ENCODE results near the gene GABRB2. TPM values are rescaled to one million over a fixed set of nuclear protein-coding genes. Genes with fewer than 3 reads are reported as not detected.

Gene GABRB2
- total RNA-seq, 4 donors from 2014 or later = 0.75 to 22.4 (median 11.0) TPM

DNA sequence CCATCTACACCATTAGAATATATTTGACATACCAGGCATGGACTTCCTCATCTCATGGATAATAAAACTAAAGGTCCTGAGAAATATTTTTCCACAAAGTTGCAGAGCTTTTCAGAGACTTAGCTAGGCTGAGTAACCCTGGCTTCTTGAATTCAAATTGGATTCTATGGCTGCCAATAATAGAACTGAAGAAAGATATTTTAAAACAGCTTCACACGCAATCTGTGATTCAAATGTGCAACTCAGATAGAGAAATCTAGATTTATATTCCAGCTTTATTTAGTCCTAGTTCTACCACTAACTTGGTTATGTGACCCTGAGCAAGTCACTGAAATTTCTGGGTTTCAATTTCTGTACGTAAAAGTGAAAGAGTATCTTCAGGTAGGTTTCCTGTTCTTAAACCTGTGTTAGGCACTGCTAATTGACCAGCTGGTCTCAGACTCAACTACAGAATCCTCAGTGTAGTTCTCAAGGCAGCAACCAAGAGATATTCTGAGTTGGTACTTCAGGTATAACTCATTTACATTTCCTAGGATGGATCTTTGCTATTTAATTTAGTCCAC lies 235.3 kb downstream of the GABRB2 start:
- TF ChIP-seq, protein P1, sequence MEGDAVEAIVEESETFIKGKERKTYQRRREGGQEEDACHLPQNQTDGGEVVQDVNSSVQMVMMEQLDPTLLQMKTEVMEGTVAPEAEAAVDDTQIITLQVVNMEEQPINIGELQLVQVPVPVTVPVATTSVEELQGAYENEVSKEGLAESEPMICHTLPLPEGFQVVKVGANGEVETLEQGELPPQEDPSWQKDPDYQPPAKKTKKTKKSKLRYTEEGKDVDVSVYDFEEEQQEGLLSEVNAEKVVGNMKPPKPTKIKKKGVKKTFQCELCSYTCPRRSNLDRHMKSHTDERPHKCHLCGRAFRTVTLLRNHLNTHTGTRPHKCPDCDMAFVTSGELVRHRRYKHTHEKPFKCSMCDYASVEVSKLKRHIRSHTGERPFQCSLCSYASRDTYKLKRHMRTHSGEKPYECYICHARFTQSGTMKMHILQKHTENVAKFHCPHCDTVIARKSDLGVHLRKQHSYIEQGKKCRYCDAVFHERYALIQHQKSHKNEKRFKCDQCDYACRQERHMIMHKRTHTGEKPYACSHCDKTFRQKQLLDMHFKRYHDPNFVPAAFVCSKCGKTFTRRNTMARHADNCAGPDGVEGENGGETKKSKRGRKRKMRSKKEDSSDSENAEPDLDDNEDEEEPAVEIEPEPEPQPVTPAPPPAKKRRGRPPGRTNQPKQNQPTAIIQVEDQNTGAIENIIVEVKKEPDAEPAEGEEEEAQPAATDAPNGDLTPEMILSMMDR (IDR thresholded peaks at IDR 0.05; ENCODE audit: low read depth) = no peak

DNA sequence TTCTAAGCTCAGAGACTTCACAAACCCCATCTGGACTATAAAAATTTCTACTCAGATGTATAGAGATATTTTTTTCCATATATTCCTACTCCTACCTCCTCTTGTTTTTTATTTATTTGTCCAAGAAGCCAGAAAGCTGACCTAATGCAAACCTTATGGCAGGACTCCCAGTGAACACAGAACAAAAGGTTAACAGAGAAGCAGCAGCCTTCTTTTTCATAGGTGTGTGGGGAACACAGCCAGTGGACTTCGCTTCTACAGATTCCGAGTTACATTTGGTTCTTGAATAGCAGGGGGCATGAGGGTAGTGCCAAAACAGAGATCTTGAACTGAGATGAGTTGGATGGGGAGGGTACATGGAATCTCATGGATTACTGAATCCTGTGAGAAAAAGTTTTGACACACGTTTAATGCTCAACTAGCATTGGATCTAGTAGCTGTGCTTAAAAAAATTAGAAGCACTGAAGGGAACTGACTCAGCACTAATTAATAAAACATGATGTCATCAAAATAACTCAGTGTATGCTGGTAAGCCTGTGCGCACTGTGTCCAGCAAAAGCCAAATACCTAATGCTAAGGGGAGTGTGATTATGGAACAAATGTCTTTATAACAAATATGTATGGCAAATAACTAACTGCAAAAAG lies 240.1 kb downstream of the GABRB2 start:
- TF ChIP-seq, protein P1 (IDR thresholded peaks at IDR 0.05; ENCODE audit: low read depth) = no peak

DNA sequence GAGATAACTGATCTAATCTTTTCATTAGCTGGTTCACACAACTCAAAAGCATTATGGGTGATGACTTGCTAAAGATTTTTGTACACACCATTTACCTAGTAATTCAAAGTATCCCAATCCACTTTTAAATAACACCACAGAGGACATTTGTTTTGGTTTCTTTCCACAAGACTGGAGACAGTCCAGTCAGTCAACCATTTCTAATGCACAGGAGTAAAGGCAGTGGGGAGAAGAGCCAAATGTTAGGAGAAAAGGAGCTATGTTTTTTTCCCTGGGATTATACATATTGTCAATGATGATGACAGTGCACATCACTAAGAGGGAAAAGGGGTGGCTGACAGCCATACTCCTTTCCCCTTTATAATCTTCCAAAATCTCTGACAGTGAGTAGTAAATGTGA lies 240.9 kb downstream of the GABRB2 start:
- TF ChIP-seq, protein P1 (IDR thresholded peaks at IDR 0.05; ENCODE audit: low read depth) = no peak

DNA sequence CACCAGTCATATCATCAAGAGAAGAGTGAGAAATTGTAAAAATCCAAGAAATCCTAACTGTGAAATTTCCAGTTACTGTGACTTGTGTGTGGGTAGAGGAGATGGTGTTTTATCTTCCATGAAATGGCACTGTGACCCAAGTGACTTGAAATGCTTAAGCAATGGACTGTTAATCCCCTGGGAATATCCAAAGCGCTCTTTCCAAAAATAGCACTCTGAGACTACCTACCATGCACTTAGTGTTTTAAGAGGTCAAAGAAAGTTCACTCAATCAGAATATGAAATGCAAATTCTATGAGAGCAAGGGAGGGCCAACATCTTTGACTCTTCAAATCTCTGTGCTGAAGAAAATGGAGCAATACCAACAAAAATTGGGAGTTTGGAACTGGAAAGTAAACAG lies 244.0 kb downstream of the GABRB2 start:
- TF ChIP-seq, protein P1 (IDR thresholded peaks at IDR 0.05; ENCODE audit: low read depth) = no peak

DNA sequence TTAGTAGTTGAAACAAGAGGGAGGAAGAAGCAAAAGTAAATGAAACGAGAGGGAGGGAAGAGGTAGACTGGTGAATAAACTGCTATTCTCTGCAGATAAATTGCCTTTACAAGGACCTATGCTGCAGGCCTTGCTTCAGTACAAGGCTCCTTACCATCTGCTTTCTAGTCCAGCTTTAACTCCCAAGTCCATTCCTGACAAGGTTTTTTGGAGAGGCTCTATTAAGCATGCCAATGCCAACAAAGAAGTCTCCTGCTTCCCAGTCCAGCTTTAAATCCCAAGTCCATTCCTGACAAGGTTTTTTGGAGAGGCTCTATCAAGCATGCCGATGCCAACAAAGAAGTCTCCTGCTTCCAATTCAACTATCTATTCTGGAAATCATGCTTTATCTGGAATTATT lies 244.9 kb downstream of the GABRB2 start:
- TF ChIP-seq, protein P1 (IDR thresholded peaks at IDR 0.05; ENCODE audit: low read depth) = no peak

DNA sequence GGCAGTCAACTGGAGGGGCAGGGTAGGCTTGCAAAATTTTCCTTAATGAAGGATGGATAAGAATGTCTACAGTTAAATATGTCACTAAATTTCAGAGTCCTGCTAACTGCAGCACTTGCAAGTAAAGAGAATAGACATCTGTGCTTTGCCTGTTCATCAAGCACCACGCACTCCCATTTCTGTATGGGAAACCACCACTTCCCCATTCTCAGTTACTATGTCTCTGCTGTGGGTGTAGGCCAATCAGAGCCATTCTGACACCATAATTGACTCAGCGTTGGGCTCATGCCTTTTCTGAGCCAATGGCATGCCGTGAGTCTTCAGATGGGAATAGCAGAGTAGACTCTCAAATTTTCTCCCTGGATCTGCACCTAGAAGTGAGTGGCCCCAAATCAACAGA lies 247.5 kb downstream of the GABRB2 start:
- TF ChIP-seq, protein P1 (IDR thresholded peaks at IDR 0.05; ENCODE audit: low read depth) = no peak

DNA sequence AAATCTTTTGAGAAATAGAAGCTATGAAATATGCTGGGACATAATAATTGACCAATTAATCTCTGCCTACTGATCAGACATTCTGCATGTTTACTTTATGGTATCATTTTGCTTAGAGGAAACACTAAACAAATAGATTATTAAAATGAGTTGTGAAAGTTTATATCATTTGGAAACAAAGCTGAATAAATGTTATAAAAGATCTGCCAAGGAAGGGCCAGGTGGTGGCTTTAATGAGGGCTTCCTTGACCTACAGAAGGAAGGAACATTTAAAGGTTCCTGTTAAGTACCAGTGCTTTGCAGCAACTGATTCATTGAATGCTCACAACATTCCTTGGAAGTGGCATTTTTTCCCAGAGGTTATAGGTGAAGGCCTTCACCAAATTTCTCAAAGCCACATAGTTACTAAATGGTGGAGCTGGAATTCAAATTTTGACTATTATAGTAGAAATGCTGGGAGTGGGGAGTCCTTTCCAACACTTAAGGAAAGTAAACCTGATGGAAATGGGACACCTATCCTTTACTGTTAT lies 250.7 kb downstream of the GABRB2 start:
- TF ChIP-seq, protein P1 (IDR thresholded peaks at IDR 0.05; ENCODE audit: low read depth) = no peak

All from subcutaneous adipose tissue (tissue), 4 donors.